LNCaP clone FGC (cell line): ENCODE results near the gene KPNA5.

Source experiments
- DNase-seq: peaks from one replicate; pipeline ENCODE4 v3.0.0-alpha.2; 2011; ENCODE audit warnings: low read depth
- H3K4me3 ChIP-seq: 2 replicates; pipeline ENCODE4 v1.5.1; 2011; ENCODE audit warnings: mild to moderate bottlenecking, low read depth, low read length, control low read depth
- CTCF ChIP-seq: IDR thresholded peaks from 2 replicates; pipeline ENCODE4 v1.5.1; 2012; ENCODE audit warnings: mild to moderate bottlenecking; ENCODE audit not compliant: control insufficient read depth, insufficient read depth; ENCODE audit errors: extremely low read depth

KPNA5 gene

GRCh38 chr6:116773886-116774285 is 92.9 kb downstream of the KPNA5 start:
- no peak for TF ChIP-seq CTCF
- no peak overlapping the region for H3K4me3 ChIP-seq
- DNase-seq = peak; percentile 19

GRCh38 chr6:116779573-116780164 is 98.7 kb downstream of the KPNA5 start:
- DNase-seq = no peak
- H3K4me3 ChIP-seq = no peak overlapping the region
- peak; percentile 20 for TF ChIP-seq CTCF

- TF ChIP-seq CTCF = no peak
- no peak overlapping the region for H3K4me3 ChIP-seq
- no peak for DNase-seq
Observed at GRCh38 chr6:116783852-116784251, 102.8 kb downstream of the KPNA5 start.
